HG03565 (cell line): Measurements from ENCODE around the gene SCAPER.
"Not testable (repeated sequence)": the region's sequence is repeated elsewhere in the genome, so short reads cannot be mapped to it uniquely, and the experiment has no call there.

Source experiments
- ATAC-seq: cut with Tn5 transposase; IDR thresholded peaks from one replicate; pipeline ENCODE4 v1.9.1; 2021; ENCODE audit warnings: mild to moderate bottlenecking, moderate library complexity; ENCODE audit not compliant: unreplicated experiment

SCAPER gene

DNA sequence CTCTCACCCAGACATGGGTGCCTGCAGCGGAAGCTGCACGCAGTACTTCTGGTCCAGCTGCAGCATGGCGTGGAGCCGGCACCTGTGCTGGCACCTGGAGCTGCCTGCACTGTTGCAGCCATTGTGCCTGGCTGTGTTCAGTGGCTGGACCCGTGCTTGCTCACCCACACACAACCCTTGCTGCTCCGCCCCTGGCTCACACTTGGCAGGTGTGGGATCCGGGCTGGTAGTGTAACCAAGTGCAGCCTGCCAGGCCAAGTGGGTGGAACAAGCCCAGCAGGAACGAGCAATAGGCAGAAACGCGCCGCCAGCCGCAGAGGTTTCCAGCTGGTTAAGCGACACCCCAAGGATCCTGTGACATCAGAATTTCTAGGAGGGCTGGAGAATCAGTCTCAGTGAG is 11.2 kb upstream of the SCAPER start:
- ATAC-seq, result no peak

DNA sequence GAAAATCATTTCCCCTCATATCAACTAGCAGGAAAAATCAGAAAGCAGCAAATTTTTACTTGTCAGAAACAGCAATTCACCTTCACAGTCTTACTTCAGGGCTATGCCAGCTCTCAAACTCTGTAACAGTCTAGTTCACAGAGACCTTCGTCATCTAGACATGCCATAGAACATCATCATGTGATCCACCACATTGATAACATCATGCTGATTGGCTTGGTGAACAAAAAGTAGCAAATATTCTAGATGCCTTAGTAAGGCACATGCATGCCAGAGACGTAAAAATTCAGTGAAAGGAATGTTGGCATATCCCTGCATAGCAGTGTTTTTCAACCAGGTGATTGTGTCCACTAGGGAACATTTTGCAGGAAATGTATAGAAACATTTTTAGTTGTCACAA is 8.6 kb upstream of the SCAPER start:
- ATAC-seq, result no peak

DNA sequence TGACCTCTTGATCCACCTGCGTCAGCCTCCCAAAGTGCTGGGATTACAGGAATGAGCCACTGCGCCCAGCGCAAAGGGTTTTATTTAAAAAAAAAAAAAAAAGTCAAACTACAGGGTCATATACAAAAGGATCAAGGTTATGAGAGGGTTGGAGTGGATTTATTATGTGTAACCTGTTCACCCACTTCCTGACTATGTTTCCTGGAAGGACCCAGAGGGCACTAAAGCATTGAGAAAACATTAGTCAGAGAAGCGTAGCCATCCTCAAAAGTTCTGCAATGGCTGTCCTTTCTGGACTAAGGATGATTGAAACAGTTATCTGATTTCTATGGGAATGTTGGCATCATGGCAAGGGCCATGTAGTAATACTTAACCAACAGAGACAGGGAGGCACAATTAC is 7.3 kb upstream of the SCAPER start:
- no peak for ATAC-seq

DNA sequence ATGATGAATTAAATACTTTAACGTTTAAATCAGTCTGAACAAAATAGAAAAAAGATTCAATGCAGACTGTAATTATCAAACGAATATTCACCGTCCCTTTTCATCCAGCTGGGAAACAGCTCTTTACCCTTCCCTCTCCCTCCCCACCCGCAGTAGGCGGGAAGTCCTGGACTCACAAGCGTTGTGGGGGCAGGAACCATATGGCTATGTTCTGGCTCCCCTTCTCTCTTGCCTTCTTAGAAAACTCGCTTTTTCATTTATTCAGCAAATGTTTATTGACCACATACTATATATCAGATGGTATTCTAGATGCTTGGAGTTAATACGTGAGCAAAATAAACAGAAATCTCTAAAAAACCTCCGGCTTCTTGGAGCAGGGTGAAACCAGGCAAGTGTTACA is 715 bp upstream of the SCAPER start:
- ATAC-seq, result no peak

DNA sequence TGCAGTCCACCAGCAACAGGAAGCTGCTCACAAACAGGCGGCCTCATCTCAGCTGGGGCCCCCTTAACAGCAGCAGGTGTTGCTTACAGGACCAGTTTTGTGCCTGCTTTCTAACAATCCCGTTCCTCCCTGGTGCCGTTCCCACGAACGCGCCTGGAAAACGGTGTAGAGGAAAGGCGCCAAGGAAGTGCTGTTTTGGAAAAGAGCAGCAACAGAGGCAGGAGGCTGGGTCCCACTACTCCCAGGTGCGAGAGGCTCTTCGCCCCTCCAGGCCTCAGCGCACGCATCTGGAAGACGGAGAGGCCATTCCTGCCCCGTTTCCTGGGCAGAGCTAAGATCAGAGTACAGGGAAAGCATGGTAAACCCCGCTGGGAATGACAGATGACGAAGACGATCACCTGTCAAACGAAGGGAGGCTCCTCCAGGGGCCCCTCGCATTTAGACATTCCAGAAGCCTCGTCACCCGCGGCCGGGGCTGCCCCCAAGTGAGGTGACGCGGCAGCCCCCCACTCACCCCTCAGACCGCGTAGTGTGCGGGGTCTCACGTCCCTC is 603 bp downstream of the SCAPER start:
- ATAC-seq, result peak; percentile 11

DNA sequence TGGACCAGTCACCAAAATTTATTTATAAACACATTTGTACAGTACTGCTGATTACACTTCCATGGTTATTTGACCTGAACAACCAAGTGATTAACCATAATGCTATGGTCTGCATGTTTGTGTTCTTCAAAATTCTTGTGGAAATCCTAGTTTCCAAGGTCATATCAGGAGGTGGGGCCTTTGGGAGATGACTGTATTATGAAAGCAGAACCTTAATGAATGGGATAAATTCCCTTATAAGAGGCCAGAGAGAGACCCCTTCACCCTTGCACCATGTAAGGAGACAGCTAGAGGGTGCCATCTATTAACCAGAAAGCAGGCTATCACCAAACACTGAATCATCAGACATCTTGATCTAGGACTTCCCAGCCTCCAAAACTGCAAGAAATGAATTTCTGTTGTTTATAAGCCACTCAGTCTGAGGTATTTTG is 1.9 kb downstream of the SCAPER start:
- ATAC-seq, result no peak

DNA sequence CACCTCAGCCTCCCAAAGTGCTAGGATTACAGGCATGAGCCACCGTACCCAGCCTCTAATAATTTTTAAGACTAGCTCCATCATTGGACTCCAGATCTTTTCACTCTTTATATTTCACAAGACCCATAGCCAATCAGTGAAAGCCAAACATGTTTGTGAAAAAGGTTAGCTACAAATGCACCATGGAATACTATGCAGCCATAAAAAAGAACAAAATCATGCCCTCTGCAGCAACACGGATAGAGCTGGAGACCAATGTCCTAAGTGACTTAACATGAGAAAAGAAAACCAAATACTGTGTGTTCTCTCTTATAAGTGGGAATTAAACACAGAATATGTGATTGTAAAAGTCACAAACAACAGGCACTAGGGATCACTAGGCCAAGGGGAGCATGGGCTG is 3.2 kb downstream of the SCAPER start:
- no peak for ATAC-seq

DNA sequence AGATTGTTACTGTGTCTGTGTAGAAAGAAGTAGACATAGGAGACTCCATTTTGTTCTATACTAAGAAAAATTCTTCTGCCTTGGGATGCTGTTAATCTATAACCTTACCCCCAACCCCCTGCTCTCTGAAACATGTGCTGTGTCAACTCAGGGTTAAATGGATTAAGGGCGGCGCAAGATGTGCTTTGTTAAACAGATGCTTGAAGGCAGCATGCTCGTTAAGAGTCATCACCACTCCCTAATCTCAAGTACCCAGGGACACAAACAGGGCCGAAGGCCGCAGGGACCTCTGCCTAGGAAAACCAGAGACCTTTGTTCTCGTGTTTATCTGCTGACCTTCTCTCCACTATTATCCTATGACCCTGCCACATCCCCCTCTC is 5.2 kb downstream of the SCAPER start:
- ATAC-seq, result not testable (repeated sequence)

DNA sequence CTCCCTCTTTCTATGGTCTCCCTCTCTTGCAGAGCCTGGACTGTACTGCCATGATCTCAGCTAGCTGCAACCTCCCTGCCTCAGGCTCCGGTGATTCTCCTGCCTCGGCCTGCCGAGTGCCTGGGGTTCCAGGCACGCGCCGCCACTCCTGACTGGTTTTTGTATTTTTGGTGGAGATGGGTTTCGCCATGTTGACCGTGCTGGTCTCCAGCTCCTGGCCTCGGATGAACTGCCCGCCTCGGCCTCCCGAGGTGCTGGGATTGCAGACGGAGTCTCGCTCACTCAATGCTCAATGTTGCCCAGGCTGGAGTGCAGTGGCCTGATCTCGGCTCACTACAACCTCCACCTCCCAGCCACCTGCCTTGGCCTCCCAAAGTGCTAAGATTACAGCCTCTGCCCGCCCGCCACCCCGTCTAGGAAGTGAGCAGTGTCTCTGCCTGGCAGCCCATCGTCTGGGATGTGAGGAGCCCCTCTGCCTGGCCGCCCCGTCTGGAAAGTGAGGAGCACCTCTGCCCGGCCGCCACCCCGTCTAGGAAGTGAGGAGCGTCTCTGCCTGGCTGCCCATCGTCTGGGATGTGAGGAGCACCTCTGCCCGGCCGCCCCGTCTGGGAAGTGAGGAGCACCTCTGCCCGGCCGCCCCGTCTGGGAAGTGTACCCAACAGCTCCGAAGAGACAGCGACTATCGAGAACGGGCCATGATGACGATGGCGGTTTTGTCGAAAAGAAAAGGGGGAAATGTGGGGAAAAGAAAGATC is 5.8 kb downstream of the SCAPER start:
- ATAC-seq, result not testable (repeated sequence)

DNA sequence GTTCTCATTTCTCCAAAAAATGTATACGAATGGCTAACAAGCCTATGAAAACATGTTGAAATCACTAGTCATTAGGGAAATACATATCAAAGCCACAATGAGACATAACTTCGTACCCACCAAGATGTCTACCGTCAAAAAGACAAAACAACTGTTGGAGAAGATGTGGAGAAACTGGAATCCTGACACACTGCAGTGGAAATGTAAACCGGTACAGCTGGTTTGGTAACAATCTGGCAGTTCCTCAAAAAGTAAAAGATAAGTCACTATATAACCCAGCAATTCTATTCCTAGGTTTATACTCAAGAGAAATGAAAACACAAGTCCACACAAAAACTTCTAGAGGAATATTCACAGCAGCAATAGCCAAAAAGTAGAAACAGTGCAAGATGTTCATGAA is 7.0 kb downstream of the SCAPER start:
- ATAC-seq, result no peak

DNA sequence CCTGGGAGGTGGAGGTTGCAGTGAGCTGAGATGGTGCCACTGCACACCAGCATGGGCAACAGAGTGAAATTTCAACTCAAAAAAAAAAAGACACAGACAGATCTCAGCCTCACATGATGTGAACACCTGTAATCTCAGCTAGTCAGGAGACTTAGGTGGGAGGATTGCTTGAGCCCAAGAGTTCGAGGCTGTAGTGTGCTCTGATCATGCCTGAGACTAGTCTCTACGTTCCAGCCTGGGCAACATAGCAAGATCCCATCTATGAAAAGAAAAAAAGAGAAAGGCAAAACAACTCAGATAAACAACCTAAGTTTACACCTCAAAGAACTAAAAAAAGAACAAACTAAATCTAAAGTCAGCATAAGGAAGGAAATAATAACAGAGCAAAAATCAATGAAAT is 11.0 kb downstream of the SCAPER start:
- no peak for ATAC-seq

DNA sequence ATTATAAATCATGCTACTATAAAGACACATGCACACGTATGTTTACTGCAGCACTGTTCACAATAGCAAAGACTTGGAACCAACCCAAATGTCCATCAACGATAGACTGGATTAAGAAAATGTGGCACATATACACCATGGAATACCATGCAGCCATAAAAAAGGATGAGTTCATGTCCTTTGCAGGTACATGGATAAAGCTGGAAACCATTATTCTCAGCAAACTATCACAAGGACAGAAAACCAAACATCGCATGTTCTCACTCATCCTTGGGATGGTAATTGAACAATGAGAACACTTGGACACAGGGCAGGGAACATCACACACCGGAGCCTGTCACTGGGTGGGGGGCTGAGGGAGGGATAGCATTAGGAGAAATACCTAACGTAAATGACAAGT is 12.3 kb downstream of the SCAPER start:
- ATAC-seq, result not testable (repeated sequence)

DNA sequence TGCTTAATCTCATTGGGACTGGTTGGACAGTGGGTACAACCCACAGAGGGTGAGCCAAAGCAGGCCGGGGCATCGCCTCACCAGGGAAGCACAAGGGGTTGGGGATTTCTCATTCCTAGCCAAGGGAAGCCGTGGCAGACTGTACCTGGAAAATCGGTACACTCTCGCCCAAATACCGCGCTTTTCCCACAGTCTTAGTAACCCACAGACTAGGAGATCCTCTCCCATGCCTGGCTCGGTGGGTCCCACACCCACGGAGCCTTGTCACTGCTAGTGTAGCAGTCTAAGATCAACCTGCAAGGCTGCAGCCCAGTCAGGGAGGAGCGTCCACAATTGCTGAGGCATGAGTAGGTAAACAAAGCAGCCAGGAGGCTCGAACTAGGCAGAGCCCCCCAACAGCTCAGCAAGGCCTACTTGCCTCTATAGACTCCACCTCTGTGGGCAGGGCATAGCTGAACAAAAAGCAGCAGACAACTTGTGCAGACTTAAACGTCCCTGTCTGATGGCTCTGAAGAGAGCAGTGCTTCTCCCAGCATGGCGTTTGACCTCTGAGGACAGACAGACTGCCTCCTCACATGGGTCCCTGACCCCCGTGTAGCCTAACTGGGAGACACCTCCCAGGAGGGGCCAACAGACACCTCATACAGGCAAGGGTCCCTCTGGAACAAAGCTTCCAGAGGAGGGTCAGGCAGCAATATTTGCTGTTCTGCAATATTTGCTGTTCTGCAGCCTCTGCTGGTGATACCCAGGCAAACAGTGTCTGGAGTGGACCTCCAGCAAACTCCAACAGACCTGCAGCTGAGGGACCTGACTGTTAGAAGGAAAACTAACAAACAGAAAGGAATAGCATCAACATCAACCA is 17.6 kb downstream of the SCAPER start:
- ATAC-seq, result not testable (repeated sequence)

DNA sequence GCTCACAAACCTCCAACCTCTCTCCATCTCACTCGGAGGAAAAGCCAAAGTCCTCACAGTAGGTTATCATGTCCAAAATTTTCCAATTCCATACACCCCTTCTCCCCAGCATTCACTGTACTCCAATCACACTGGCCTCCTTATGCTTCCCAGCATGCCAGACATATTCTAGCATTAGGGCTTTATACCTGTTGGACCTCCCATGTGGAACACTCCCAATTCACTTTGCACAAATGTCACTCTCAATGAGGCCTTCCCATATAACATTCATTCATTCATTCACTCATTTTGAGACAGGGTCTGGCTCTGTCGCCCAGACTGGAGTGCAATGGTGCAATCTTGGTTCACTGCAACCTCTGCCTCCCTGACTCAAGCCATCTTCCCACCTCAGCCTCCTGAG is 19.9 kb downstream of the SCAPER start:
- ATAC-seq, result no peak

DNA sequence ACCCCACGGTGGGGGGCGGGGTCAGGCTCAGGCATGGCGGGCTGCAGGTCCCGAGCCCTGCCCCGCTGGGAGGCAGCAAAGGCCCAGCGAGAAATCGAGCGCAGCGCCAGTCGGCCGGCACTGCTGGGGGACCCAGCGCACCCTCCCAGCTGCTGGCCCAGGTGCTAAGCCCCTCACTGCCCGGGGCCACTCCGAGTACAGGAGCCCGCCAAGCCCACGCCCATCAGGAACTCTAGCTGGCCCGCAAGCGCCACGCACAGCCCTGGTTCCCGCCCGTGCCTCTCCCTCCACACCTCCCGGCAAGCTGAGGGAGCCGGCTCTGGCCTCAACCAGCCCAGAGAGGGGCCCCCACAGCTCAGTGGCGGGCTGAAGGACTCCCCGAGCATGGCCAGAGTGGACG is 29.2 kb downstream of the SCAPER start:
- no peak for ATAC-seq

DNA sequence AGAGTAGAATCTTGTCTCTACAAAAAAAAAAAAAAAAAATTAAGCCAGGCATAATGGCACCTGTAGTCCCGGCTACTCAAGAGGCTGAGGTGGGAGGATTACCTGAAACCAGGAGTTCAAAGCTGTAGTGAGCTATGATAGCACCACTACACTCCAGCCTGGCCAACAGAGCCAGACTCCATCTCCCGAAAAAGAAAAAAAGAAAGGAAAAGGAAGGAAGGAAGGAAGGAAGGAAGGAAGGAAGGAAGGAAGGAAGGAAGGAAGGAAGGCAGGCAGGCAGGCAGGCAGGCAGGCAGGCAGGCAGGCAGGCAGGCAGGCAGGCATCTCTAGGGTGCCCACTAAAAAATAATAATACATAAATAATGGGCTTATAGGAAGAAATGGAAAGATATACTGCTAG is 32.1 kb downstream of the SCAPER start:
- not testable (repeated sequence) for ATAC-seq

DNA sequence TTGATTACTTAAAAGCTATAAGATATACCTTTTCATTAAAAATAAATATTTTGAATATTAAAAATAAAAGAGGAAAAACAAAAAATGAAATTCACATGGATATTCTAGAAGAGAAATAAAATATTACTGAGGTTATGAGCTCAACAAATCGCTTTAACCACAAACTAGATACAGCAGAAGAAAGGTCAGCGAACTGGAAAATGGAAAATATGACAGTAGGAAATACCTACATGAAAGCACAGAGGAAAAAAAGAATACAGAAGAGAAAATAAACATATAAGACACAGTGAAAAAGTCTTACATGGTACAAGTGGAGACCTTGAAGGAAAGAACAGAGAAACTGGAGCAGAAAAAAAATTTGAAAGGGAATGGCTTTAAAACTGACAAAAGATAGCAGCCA is 33.2 kb downstream of the SCAPER start:
- ATAC-seq, result no peak

DNA sequence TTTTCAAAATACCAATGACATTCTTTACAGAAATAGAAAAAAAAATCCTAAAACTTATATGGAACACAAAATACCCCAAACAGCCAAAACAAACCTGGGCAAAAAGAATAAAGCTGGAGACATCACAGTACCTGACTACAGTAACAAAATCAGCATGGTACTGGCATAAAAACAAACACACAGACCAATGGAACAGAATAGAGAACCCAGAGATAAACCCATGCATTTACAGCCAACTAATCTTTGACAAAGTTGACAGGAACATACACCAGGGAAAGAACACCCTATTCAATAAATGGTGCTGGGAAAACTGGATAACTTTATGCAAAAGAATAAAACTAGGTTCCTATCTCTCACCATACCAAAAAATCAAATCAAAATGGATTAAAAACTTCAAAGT is 36.4 kb downstream of the SCAPER start:
- ATAC-seq, result no peak

DNA sequence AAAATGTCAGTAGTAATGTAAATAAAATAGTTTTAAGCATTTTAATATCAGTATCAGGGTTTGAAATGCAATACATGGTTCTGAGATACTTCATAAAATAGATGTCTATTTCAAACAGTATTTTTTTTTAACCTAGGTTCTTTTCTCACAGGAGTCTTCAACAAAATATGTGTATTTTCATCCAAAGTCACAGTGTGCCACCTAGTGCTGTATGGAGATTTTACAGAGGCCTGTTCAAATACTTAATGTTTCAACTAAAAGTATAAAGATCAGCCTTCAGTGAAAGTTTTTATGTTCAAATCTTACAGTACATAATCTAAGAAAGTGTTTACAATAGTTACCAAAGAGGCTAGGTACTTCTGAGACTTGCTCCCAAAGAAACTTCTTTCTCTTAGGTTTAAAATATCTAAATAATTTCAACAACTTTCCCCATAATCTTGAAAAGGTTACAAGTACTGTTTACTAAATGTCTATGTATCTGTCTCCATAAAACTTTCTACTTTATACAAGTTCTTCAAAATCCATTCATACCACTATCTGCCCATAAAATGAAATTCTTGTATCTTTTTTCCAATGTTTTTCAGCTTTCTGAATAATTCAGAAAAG is 38.3 kb downstream of the SCAPER start:
- ATAC-seq, result no peak

DNA sequence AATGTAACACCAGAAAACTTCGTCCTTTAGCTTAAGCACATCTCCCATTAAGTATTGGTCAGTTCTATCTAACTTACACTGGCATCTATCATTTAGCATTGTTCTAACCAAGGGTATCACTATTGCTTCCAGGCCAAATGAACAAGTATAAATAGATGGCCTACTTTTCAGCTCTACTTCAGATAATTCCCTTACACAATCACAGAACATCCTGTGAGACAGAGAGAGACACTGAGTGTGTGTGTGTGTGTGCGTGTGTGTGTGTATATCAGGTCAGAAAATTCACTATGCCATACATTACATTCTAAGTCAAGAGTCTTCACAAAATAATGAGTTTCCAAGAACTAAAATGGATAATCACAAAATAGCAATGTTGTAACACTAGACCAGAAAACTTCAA is 39.1 kb downstream of the SCAPER start:
- ATAC-seq, result no peak

DNA sequence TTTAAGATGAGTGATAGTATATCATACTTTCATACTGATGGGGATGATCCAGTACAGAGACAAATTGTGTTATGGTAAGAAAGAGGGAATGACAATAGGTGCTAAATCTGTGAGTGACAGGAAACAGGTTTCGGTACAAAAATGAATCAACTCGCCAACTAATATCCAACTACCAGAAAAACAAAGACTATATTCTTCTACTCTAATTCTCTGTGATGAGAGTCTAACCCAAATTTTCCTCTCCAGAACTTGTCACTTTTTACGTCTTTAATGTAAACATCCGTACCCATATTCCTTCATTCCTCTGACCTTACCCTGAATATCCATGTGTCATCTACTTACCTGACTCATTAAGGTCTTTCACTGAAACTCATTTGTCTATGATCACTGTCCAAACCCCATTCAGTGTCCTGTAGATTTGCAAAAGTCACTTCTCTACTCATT is 39.6 kb downstream of the SCAPER start:
- no peak for ATAC-seq

DNA sequence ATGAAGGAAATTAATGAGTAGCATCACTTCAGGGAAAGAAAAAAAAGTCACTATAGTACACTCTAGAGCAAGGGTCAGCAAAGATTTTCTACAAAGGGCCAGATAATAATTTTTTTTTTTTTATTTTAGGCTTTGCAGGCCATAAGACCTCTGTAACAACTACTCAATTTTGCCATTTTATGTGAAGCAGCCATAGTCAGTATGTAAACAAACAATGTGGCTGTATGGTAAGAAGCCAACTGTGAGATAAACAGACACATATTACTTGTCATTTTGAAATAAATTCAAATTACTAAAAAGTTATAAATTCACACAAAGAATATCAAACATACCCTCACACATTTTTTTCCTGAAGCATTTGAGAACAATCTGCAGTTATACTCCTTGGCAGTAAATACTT is 40.6 kb downstream of the SCAPER start:
- no peak for ATAC-seq
